Bronchial epithelial cell (primary cell): Measurements from ENCODE around the gene ZBTB6. TPM values are rescaled to one million over a fixed set of nuclear protein-coding genes. Genes with fewer than 3 reads are reported as not detected.

Experiments
- DNase-seq: peaks from one replicate; pipeline ENCODE4 v3.0.0-alpha.2; 2010; ENCODE audit warnings: low read depth
- FAIRE-seq: peaks from 2 replicates; lab custom pipeline; 2011; peaks lifted over from hg19 to GRCh38; lab: Jason Lieb, UNC
- H3K27me3 ChIP-seq: 2 replicates; pipeline ENCODE4 v1.5.1; 2011; ENCODE audit warnings: low read length; ENCODE audit not compliant: control insufficient read depth, insufficient read depth
- H3K36me3 ChIP-seq: 2 replicates; pipeline ENCODE4 v1.5.1; 2011; ENCODE audit warnings: low read length; ENCODE audit not compliant: control insufficient read depth, insufficient read depth
- H3K4me3 ChIP-seq: 2 replicates; pipeline ENCODE4 v1.5.1; 2011; ENCODE audit warnings: mild to moderate bottlenecking, low read depth, low read length, control low read depth
- total RNA-seq: library from RNA; depleted of rRNA; stranded (reverse); fragments of >200 nt; gene quantifications from 2 replicates; pipeline ENCODE4 v1.2.1, GENCODE V29; 2014
- TF ChIP-seq, protein P1 (sequence below): IDR thresholded peaks from 2 replicates; pipeline ENCODE4 v1.5.1; 2011; ENCODE audit warnings: mild to moderate bottlenecking, moderate library complexity, low read length, control low read depth, inconsistent platforms; ENCODE audit not compliant: insufficient read depth, severe bottlenecking

ZBTB6 gene
- total RNA-seq, 1 donor from 2014 or later: 15.3 TPM

GRCh38 chr9:122866079-122866478 is 47.0 kb downstream of the ZBTB6 start:
- DNase-seq (no peak), FAIRE-seq (no peak)
- Histone ChIP-seq H3K27me3 (no peaks in the 10 kb centered on the region), H3K4me3 (no peak overlapping the region), H3K36me3 (peaks cover 3% of the 10 kb centered on the region)
- TF ChIP-seq, protein P1, sequence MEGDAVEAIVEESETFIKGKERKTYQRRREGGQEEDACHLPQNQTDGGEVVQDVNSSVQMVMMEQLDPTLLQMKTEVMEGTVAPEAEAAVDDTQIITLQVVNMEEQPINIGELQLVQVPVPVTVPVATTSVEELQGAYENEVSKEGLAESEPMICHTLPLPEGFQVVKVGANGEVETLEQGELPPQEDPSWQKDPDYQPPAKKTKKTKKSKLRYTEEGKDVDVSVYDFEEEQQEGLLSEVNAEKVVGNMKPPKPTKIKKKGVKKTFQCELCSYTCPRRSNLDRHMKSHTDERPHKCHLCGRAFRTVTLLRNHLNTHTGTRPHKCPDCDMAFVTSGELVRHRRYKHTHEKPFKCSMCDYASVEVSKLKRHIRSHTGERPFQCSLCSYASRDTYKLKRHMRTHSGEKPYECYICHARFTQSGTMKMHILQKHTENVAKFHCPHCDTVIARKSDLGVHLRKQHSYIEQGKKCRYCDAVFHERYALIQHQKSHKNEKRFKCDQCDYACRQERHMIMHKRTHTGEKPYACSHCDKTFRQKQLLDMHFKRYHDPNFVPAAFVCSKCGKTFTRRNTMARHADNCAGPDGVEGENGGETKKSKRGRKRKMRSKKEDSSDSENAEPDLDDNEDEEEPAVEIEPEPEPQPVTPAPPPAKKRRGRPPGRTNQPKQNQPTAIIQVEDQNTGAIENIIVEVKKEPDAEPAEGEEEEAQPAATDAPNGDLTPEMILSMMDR: no peak

- Histone ChIP-seq H3K27me3 (no peaks in the 10 kb centered on the region), H3K36me3 (peaks cover 3% of the 10 kb centered on the region), H3K4me3 (no peak overlapping the region)
- DNase-seq (no peak), FAIRE-seq (no peak)
- TF ChIP-seq, protein P1: no peak
These were observed 47.8 kb downstream of the ZBTB6 start for GRCh38 chr9:122865300-122865699.

DNA sequence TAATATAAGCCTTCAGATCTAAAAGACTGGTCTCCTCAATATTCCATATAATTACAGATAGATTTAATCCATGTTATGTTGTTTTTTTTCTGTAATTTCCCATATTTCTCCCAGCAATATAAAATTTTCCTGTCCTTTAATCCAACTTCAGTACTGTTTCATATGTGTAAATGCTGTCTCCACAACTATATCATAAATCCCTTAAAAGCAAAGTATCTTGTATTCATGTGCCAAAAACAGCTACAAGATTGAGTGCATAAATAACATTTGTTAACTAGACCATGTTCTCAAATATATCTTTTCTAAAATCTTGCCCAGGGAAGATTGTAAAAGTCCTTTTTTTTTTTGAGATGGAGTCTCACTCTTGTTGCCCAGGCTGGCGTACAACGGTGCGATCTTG is 49.7 kb downstream of the ZBTB6 start:
- no peak overlapping the region for H3K4me3 ChIP-seq
- TF ChIP-seq, protein P1: no peak
- H3K36me3 ChIP-seq: peaks cover 3% of the 10 kb centered on the region
- no peaks in the 10 kb centered on the region for H3K27me3 ChIP-seq
- no peak for DNase-seq
- no peak for FAIRE-seq

DNA sequence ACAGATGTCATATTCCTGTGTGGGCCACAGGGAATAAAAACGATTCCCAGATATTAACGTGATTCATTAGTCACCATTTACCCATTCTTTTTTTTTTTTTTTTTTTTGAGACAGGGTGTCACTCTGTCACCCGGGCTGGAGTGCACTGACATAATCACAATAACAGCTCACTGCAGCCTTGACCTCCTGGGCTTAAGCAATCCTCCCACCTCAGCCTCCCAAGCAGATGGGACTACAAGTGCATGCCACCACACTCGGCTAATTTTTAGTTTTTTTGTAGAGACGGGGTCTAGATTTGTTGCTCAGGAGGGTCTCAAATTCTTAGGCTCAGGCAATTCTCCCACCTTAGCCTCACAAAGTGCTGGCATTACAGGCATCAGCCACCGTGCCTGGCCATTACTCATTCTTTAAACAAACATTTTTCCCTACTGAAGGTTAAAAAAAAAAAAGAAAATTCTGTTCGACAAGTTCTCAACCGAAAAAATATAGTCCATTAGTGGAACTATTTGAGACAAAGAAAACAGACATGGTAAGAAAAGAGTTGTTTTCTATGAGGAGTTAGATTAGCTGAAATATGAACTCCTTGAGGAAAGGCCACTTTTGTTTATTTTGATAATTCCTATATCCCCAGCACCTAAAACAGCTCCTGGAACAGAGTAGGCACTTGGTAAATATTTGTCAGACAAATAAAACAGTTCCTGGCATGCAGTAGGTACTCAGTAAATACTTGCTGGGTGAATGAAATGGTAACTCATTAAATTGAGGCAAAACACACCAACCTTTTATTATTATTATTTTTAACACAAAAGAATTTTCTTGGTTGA is 52.6 kb downstream of the ZBTB6 start:
- Histone ChIP-seq H3K27me3 (no peaks in the 10 kb centered on the region), H3K36me3 (peaks cover 5% of the 10 kb centered on the region), H3K4me3 (no peak overlapping the region)
- TF ChIP-seq, protein P1: no peak
- no peak for FAIRE-seq
- DNase-seq: peak; percentile 31

Other genes with a start within 250 kb of the ZBTB6 start
- not detected in 2 replicates for gene OR1L3, start 238.2 kb downstream of the ZBTB6 start, total RNA-seq
- gene OR1L4, start 189.3 kb downstream of the ZBTB6 start, total RNA-seq: not detected in 2 replicates
- gene OR1L6, start 171.0 kb downstream of the ZBTB6 start, total RNA-seq: not detected in 2 replicates
- gene OR5C1, start 124.4 kb downstream of the ZBTB6 start, total RNA-seq: not detected in 2 replicates
- gene OR1K1, start 113.2 kb downstream of the ZBTB6 start, total RNA-seq: not detected in 2 replicates
- 31.4 and 31.6 TPM in 2 replicates for gene PDCL, start 84.7 kb downstream of the ZBTB6 start, total RNA-seq
- 43.2 and 63.6 TPM in 2 replicates for gene RC3H2, start 8.0 kb downstream of the ZBTB6 start, total RNA-seq
- gene ZBTB26, start 18.2 kb upstream of the ZBTB6 start, total RNA-seq: 2.3 and 2.4 TPM in 2 replicates
- gene RABGAP1, start 27.7 kb upstream of the ZBTB6 start, total RNA-seq: 31.9 and 69.1 TPM in 2 replicates
- 1.3 and 1.8 TPM in 2 replicates for gene GPR21, start 120.3 kb upstream of the ZBTB6 start, total RNA-seq